ENCODE measurements around the gene MORN1. TPM values are rescaled to one million over a fixed set of nuclear protein-coding genes. Genes with fewer than 3 reads are reported as not detected.

MORN1 gene
- total RNA-seq, 1 donor from 2014 or later = 24.4 TPM

DNA sequence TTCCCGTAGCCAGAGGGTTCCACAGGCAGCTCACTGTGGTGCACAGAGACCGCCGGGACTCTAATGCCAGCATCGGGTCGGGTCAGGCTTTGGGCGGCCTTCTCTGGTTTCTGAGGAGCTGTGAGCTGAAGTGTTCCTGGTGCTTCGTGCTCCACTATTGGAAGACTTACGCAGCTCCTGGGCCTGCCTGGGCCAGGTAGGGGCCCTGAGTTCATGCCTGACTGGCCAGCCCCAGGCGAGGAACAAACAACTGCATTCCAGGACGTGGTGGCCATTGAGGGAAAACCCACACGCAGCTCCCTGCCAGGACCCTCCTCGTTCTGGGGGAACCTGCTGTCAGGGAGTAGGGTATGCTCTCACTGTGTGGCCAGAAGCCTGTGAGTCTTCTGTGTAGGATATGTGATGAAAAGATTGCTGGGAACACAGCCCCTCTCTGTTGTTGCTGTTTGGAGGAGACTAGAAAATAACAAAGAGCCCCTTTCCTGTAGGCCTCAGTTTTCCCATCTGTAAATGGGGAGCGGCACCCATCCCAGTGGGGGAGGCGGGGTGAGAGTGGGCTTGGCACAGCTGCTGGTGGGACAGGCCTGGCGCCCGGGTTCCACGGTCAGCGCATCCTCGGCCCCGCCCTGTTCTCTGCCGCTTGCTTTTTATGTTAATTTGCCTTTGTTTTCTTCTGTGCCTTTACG is 8.7 kb upstream of the MORN1 start:
- no peak for DNase-seq (ENCODE audit: low read depth, low spot score)
- no peak overlapping the region for H3K4me3 Mint-ChIP-seq
- TF ChIP-seq, protein P1, sequence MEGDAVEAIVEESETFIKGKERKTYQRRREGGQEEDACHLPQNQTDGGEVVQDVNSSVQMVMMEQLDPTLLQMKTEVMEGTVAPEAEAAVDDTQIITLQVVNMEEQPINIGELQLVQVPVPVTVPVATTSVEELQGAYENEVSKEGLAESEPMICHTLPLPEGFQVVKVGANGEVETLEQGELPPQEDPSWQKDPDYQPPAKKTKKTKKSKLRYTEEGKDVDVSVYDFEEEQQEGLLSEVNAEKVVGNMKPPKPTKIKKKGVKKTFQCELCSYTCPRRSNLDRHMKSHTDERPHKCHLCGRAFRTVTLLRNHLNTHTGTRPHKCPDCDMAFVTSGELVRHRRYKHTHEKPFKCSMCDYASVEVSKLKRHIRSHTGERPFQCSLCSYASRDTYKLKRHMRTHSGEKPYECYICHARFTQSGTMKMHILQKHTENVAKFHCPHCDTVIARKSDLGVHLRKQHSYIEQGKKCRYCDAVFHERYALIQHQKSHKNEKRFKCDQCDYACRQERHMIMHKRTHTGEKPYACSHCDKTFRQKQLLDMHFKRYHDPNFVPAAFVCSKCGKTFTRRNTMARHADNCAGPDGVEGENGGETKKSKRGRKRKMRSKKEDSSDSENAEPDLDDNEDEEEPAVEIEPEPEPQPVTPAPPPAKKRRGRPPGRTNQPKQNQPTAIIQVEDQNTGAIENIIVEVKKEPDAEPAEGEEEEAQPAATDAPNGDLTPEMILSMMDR (conservative IDR thresholded peaks at IDR 0.05) = no peak
- no peaks in the 10 kb centered on the region for H3K4me1 Mint-ChIP-seq
- no peak overlapping the region for H3K27ac Mint-ChIP-seq (ENCODE audit: unreplicated experiment)
- no peaks in the 10 kb centered on the region for H3K27me3 Mint-ChIP-seq (ENCODE audit: low read depth)
- H3K9me3 Mint-ChIP-seq = no peaks in the 10 kb centered on the region
- peaks cover 10% of the 10 kb centered on the region for H3K36me3 Mint-ChIP-seq (ENCODE audit: low read depth)

- TF ChIP-seq, protein P1 (conservative IDR thresholded peaks at IDR 0.05) = no peak
- Mint-ChIP-seq H3K4me1 (peaks cover 4% of the 10 kb centered on the region), H3K9me3 (no peaks in the 10 kb centered on the region), H3K27ac (ENCODE audit: unreplicated experiment) (peak overlapping the region; percentile 29), H3K36me3 (ENCODE audit: low read depth) (peaks cover 10% of the 10 kb centered on the region), H3K27me3 (ENCODE audit: low read depth) (no peaks in the 10 kb centered on the region), H3K4me3 (no peak overlapping the region)
- DNase-seq (ENCODE audit: low read depth, low spot score) = no peak
Observed at GRCh38 chr1:2398871-2399270, 7.5 kb upstream of the MORN1 start.

DNA sequence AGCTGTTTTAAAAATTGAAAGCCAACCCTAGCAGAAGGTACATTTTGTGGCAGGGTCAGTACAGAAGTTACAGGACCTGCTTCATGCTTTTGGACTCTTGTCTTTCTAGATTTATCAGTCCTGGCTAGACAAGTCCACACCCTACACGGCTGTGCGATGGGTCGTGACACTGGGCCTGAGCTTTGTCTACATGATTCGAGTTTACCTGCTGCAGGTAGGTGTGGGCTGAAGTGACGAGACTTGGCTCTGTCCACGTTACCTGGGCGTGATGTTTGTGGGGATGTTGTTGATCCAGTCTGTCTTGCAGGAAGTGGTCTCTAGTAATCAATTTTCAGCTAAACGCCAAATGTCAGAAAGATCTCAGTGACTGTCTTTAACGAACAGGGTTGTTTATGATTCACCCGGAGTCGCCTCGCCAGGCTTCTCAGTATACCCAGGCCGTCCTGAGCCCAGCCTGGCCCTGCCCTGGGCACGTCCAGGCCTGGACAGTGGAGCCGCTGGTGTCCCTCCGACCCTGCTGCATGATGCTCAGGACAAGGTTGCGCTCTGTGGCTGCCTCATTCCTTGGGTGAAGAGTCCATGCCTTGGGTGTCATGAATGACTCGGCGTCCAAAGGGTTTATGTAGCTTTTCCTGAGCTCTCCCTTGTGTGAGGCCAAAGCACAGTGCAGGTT is 5.8 kb upstream of the MORN1 start:
- TF ChIP-seq, protein P1 (conservative IDR thresholded peaks at IDR 0.05) = no peak
- H3K27ac Mint-ChIP-seq (ENCODE audit: unreplicated experiment) = no peak overlapping the region
- peaks cover 10% of the 10 kb centered on the region for H3K36me3 Mint-ChIP-seq (ENCODE audit: low read depth)
- no peaks in the 10 kb centered on the region for H3K27me3 Mint-ChIP-seq (ENCODE audit: low read depth)
- no peak for DNase-seq (ENCODE audit: low read depth, low spot score)
- H3K9me3 Mint-ChIP-seq = no peaks in the 10 kb centered on the region
- H3K4me3 Mint-ChIP-seq = peak overlapping the region; percentile 81
- peaks cover 18% of the 10 kb centered on the region for H3K4me1 Mint-ChIP-seq

DNA sequence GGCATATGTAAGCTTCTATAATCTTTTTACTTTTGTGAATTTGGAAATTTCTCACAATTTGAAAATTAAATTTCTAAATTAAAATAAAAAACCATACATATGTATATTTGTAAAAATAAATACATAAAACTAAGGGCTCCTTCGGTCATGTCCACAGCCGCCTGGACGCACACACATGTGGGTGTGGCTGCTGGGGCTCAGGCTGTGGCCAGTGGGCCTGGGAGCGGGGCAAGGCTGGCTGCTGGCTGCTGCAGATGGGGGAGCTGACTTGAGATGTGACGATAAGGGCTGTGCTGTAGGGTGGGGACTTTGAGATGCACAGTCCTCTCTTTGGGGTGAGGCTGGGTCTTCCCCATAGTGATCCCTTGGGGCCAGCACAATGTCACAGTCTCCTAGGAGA is 5.1 kb upstream of the MORN1 start:
- Mint-ChIP-seq H3K9me3 (no peaks in the 10 kb centered on the region), H3K27ac (ENCODE audit: unreplicated experiment) (no peak overlapping the region), H3K27me3 (ENCODE audit: low read depth) (no peaks in the 10 kb centered on the region), H3K4me1 (peaks cover 18% of the 10 kb centered on the region), H3K4me3 (peak overlapping the region; percentile 81), H3K36me3 (ENCODE audit: low read depth) (peaks cover 10% of the 10 kb centered on the region)
- DNase-seq (ENCODE audit: low read depth, low spot score) = no peak
- TF ChIP-seq, protein P1 (conservative IDR thresholded peaks at IDR 0.05) = no peak

- TF ChIP-seq, protein P1 (conservative IDR thresholded peaks at IDR 0.05) = no peak
- peaks cover 10% of the 10 kb centered on the region for H3K36me3 Mint-ChIP-seq (ENCODE audit: low read depth)
- no peak for DNase-seq (ENCODE audit: low read depth, low spot score)
- H3K4me3 Mint-ChIP-seq = peak overlapping the region; percentile 34
- H3K9me3 Mint-ChIP-seq = no peaks in the 10 kb centered on the region
- no peaks in the 10 kb centered on the region for H3K27me3 Mint-ChIP-seq (ENCODE audit: low read depth)
- H3K4me1 Mint-ChIP-seq = peaks cover 18% of the 10 kb centered on the region
- H3K27ac Mint-ChIP-seq (ENCODE audit: unreplicated experiment) = no peak overlapping the region
Observed at GRCh38 chr1:2396059-2396458, 4.7 kb upstream of the MORN1 start.
